Endothelial cell of umbilical vein (primary cell): ENCODE measurements around the gene ZBTB25. TPM values are rescaled to one million over a fixed set of nuclear protein-coding genes. Genes with fewer than 3 reads are reported as not detected.
A peak's percentile ranks its signal among the peaks of the same experiment; 100 is the strongest.

Experiments
- BruUV-seq: library from RNA; stranded (reverse); fragments of 400-500 nt; replicated peaks from 2 replicates; lab custom pipeline; 2021; lab: Mats Ljungman, UMichigan
- CTCF ChIA-PET: fragments of 300-600, 350-600 bp; sonication (Branson Sonifier 250); formaldehyde crosslinking; loops from one replicate; lab custom pipeline; 2021; ENCODE audit warnings: antibody characterized with exemption, inconsistent platforms; lab: Charles Lee
- POLR2A ChIA-PET: fragments of 300-600, 350-600 bp; sonication (Branson Sonifier 250); formaldehyde crosslinking; loops from one replicate; lab custom pipeline; 2021; ENCODE audit warnings: antibody characterized with exemption, inconsistent platforms; lab: Charles Lee
- DNase-seq: peaks from one replicate; pipeline ENCODE4 v3.0.0-alpha.2; 2011; ENCODE audit warnings: low read depth, low spot score
- FAIRE-seq: peaks from 2 replicates; lab custom pipeline; 2011; peaks lifted over from hg19 to GRCh38; lab: Jason Lieb, UNC
- H2AFZ ChIP-seq: 2 replicates; pipeline ENCODE4 v1.6.0; 2012; ENCODE audit warnings: low read depth, low read length, control low read depth, inconsistent platforms
- H3K27ac ChIP-seq: 2 replicates; pipeline ENCODE4 v1.5.1; 2011; ENCODE audit warnings: low read depth, mild to moderate bottlenecking, control low read depth, low read length, moderate library complexity; ENCODE audit not compliant: insufficient read depth
- H3K27me3 ChIP-seq, 2 experiments: 2 replicates each; pipeline versions ENCODE4 v1.6.0 to v1.6.1; 2011; ENCODE audit warnings: low read length in 2 of 2, mixed read lengths in 1 of 2; ENCODE audit not compliant: control insufficient read depth in 2 of 2, insufficient read depth in 2 of 2
- H3K36me3 ChIP-seq, 2 experiments: 2 replicates in 1 of 2; 3 replicates in 1 of 2; pipeline ENCODE4 v1.5.1; 2011; ENCODE audit warnings: low read length in 2 of 2, mild to moderate bottlenecking in 1 of 2, moderate library complexity in 1 of 2; ENCODE audit not compliant: control insufficient read depth in 2 of 2, insufficient read depth in 2 of 2; ENCODE audit errors: extremely low read depth in 1 of 2
- H3K4me1 ChIP-seq: 3 replicates; pipeline ENCODE4 v1.5.1; 2011; ENCODE audit warnings: mild to moderate bottlenecking, low read length; ENCODE audit not compliant: control insufficient read depth, insufficient read depth; ENCODE audit errors: extremely low read depth
- H3K4me2 ChIP-seq: 2 replicates; pipeline ENCODE4 v1.6.1; 2011; ENCODE audit warnings: low read length, control low read depth, mixed read lengths; ENCODE audit not compliant: insufficient read depth
- H3K4me3 ChIP-seq, 3 experiments: fragments of 200-600 bp in 1 of 3; sonication (generic), shearing (Covaris generic) in 1 of 3; replicated peaks in 1 of 3; 2 replicates each; pipeline ENCODE4 v1.5.1; 2011 to 2016; ENCODE audit warnings: control low read depth in 3 of 3, low read length in 3 of 3, mild to moderate bottlenecking in 2 of 3, inconsistent platforms in 1 of 3, low read depth in 1 of 3, moderate library complexity in 1 of 3; ENCODE audit not compliant: insufficient read depth in 1 of 3
- H3K79me2 ChIP-seq: 2 replicates; pipeline ENCODE4 v1.6.0; 2012; ENCODE audit warnings: low read length, inconsistent platforms; ENCODE audit not compliant: control insufficient read depth, insufficient read depth
- H3K9ac ChIP-seq: replicated peaks from 2 replicates; pipeline ENCODE3; 2011; ENCODE audit warnings: low read length, control low read depth; ENCODE audit not compliant: insufficient read depth; ENCODE audit errors: extremely low read depth
- H3K9me1 ChIP-seq: replicated peaks from 3 replicates; pipeline ENCODE4 v1.6.0; 2011; ENCODE audit warnings: mild to moderate bottlenecking, low read length; ENCODE audit not compliant: control insufficient read depth, insufficient read depth; ENCODE audit errors: extremely low read depth
- H3K9me3 ChIP-seq: replicated peaks from 2 replicates; pipeline ENCODE4 v1.5.1; 2012; ENCODE audit warnings: low read length, inconsistent platforms; ENCODE audit not compliant: control insufficient read depth, insufficient read depth
- H4K20me1 ChIP-seq: replicated peaks from 2 replicates; pipeline ENCODE3; 2011; ENCODE audit warnings: mild to moderate bottlenecking, low read length; ENCODE audit not compliant: control insufficient read depth, insufficient read depth; ENCODE audit errors: extremely low read depth
- CTCF ChIP-seq, 2 donors: IDR thresholded peaks; 1 replicate in 1 of 2; 2 replicates in 1 of 2; pipeline ENCODE4 v1.5.1; 2011; ENCODE audit warnings: low read length in 2 of 2, mild to moderate bottlenecking in 2 of 2, moderate library complexity in 2 of 2, control low read depth in 1 of 2, inconsistent platforms in 1 of 2, low read depth in 1 of 2; ENCODE audit not compliant: insufficient read depth in 1 of 2; ENCODE audit errors: extremely low read depth in 1 of 2
- EZH2 ChIP-seq: IDR thresholded peaks from 2 replicates; pipeline ENCODE4 v1.6.1; 2012; ENCODE audit warnings: borderline replicate concordance, low read depth, mild to moderate bottlenecking, moderate library complexity, low read length, inconsistent platforms; ENCODE audit not compliant: severe bottlenecking
- FOS ChIP-seq: IDR thresholded peaks from 2 replicates; pipeline ENCODE4 v1.6.1; 2011; ENCODE audit warnings: mild to moderate bottlenecking, low read length, moderate library complexity, borderline replicate concordance; ENCODE audit not compliant: insufficient read depth
- GATA2 ChIP-seq: IDR thresholded peaks from 2 replicates; pipeline ENCODE4 v1.7.0; 2011; ENCODE audit warnings: low read depth, mild to moderate bottlenecking, moderate library complexity, mixed read lengths, low read length; ENCODE audit not compliant: insufficient read length, insufficient read depth
- JUN ChIP-seq: IDR thresholded peaks from 2 replicates; pipeline ENCODE4 v1.6.1; 2011; ENCODE audit warnings: borderline replicate concordance, low read depth; ENCODE audit not compliant: insufficient read length, insufficient read depth
- MAX ChIP-seq: IDR thresholded peaks from 2 replicates; pipeline ENCODE4 v1.6.1; 2011; ENCODE audit not compliant: insufficient read depth, insufficient read length
- MYC ChIP-seq: IDR thresholded peaks from one replicate; pipeline ENCODE4 v1.6.1; 2011; ENCODE audit warnings: mild to moderate bottlenecking, low read depth, low read length
- POLR2A ChIP-seq: IDR thresholded peaks from 2 replicates; pipeline ENCODE4 v1.6.1; 2012; ENCODE audit warnings: low read depth, mild to moderate bottlenecking, control low read depth, low read length
- POLR2AphosphoS5 ChIP-seq: IDR thresholded peaks from 2 replicates; pipeline ENCODE4 v1.6.1; 2012; ENCODE audit warnings: low read depth, mild to moderate bottlenecking, control low read depth, low read length, moderate library complexity; ENCODE audit not compliant: insufficient read depth
- dilution Hi-C: fragments of 300-500 bp; cut with MboI; formaldehyde crosslinking; loops from one replicate; pipeline ENCODE4 v1.15.0; 2019; ENCODE audit warnings: low sequenced_read_pairs; ENCODE audit not compliant: extremely low pct_ligation_motif_present
- intact Hi-C: fragments of 100-400 bp; cut with micrococcal nuclease; formaldehyde crosslinking; loops from one replicate; pipeline ENCODE4 v1.10.0; 2022
- polyA plus RNA-seq, 4 experiments: library from polyadenylated mRNA; depleted of rRNA in 3 of 4; stranded (reverse) in 3 of 4; unstranded in 1 of 4; fragments of >200 nt; gene quantifications; 2 replicates each; pipeline versions ENCODE4 v1.2.1 to v1.2.3, GENCODE V29; 2011 to 2012; ENCODE audit warnings: missing spikeins in 1 of 4
- total RNA-seq: library from RNA; stranded (reverse); gene quantifications from 2 replicates; pipeline ENCODE4 v1.2.3, GENCODE V29; 2021

Gene ZBTB25
- total and polyA plus RNA-seq, 2 donors (not counting 3 experiments of a cell fraction or from before 2014, with no cell fraction given): 3.2 to 7.7 TPM

- peaks cover 2 to 12% of the 10 kb centered on the region in 2 experiments for H3K36me3 ChIP-seq
- peak overlapping the region; percentile 25 for H3K27ac ChIP-seq
- peaks cover 15% of the 10 kb centered on the region for H3K4me1 ChIP-seq
- no peak overlapping the region for H3K4me3 ChIP-seq
- no peak overlapping the region for H3K9ac ChIP-seq
- CTCF ChIA-PET: interaction anchor here (0.8 to 3.5 kb wide), 5 partner anchors 10 to 371 kb away, joined by 3 to 25 read pairs (median 4); partner anchors contain the start of gene HSPA2
- peak overlapping the region; percentile 5 for H3K4me2 ChIP-seq
- no TSS peak for BruUV-seq
- intact Hi-C loops: no loop called here
- no peaks in the 10 kb centered on the region for H3K9me3 ChIP-seq
- H3K9me1 ChIP-seq: peaks cover 2% of the 10 kb centered on the region
- dilution Hi-C loops: no loop called here
- POLR2A ChIA-PET: no interaction called here
- DNase-seq (no peak), FAIRE-seq (peak; percentile 12)
- peak; percentile 9 for TF ChIP-seq FOS
- TF ChIP-seq CTCF (IDR thresholded peaks at IDR 0.05; ENCODE audit: extremely low read depth in 1 of 2, insufficient read depth in 1 of 2, low read depth in 1 of 2, low read length in 2 of 2): no peak
- TF ChIP-seq EZH2: no peak
- peaks cover 21% of the 10 kb centered on the region for H4K20me1 ChIP-seq
- H3K27me3 ChIP-seq: no peaks in the 10 kb centered on the region
- H3K79me2 ChIP-seq: peaks cover 58% of the 10 kb centered on the region
- H2AFZ ChIP-seq: no peak overlapping the region
Measured at GRCh38 chr14:64520699-64521098, 17.1 kb upstream of the ZBTB25 start.

DNA sequence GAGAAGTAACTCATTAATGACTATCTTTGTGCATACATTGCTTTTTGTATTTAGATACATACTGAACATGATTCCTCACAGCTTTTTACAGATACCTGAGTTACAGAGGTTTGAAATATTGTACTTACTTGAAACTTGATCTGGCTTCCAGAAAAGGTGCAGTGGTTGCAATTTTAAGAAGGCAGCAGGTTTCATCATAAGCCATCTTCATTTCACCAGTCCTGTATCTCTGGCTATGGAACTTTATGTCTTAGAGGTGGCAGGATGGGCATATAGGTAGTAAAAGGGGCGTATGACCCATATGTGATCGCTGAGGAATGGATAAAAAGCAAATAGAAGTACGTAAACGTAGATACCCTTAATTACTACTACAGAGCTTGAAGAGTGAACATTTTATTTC is 14.6 kb upstream of the ZBTB25 start:
- no peak for DNase-seq
- no TSS peak for BruUV-seq
- no peak overlapping the region for H3K9ac ChIP-seq
- H3K4me2 ChIP-seq: no peak overlapping the region
- H3K79me2 ChIP-seq: peaks cover 79% of the 10 kb centered on the region
- H4K20me1 ChIP-seq: peaks cover 21% of the 10 kb centered on the region
- POLR2A ChIA-PET: interaction anchor here (0.7 kb wide), 1 partner anchor 28 kb away, joined by 4 read pairs; no protein-coding TSS in a partner anchor
- H3K4me1 ChIP-seq: peaks cover 7% of the 10 kb centered on the region
- no peak overlapping the region for H3K4me3 ChIP-seq
- no peak for FAIRE-seq
- dilution Hi-C loops (no loop called here), intact Hi-C loops (no loop called here)
- TF ChIP-seq MYC (no peak), POLR2A (no peak), GATA2 (no peak), JUN (no peak), FOS (no peak), MAX (no peak), CTCF (IDR thresholded peaks at IDR 0.05; ENCODE audit: extremely low read depth in 1 of 2, insufficient read depth in 1 of 2, low read depth in 1 of 2, low read length in 2 of 2) (no peak), EZH2 (no peak), POLR2AphosphoS5 (no peak)
- CTCF ChIA-PET: no interaction called here
- peaks cover 2% of the 10 kb centered on the region for H3K9me1 ChIP-seq
- H3K36me3 ChIP-seq: peaks cover 2 to 8% of the 10 kb centered on the region in 2 experiments
- H3K27ac ChIP-seq: no peak overlapping the region
- H3K27me3 ChIP-seq: no peaks in the 10 kb centered on the region
- no peaks in the 10 kb centered on the region for H3K9me3 ChIP-seq
- no peak overlapping the region for H2AFZ ChIP-seq
